Pancreas (tissue), 10 donors: Measurements from ENCODE around the gene ANKRD34A. TPM values are rescaled to one million over a fixed set of nuclear protein-coding genes. Genes with fewer than 3 reads are reported as not detected.
A peak's percentile ranks its signal among the peaks of the same experiment; 100 is the strongest.

Source experiments
- ATAC-seq, 4 donors: fragments of 200-7000 bp; cut with Tn5 transposase; one replicate each; pipeline versions ENCODE4 v1.8.0 to v1.9.1; 2020; ENCODE audit warnings: mild to moderate bottlenecking in 4 of 4, moderate library complexity in 4 of 4
- DNase-seq, 6 donors: peaks; one replicate each; pipeline ENCODE4 v3.0.0-alpha.2; 2020
- FAIRE-seq: peaks from 2 replicates; lab custom pipeline; 2012; peaks lifted over from hg19 to GRCh38; lab: Jason Lieb, UNC
- H3K27ac ChIP-seq, 4 donors: fragments of 200-600 bp; sonication (generic); 1 replicate in 3 of 4; 2 replicates in 1 of 4; pipeline versions ENCODE4 v1.5.0 to v1.8.0; 2020
- H3K27me3 ChIP-seq, 4 donors: fragments of 200-600 bp; one replicate each; pipeline ENCODE4 v1.8.0; 2021
- H3K36me3 ChIP-seq, 3 donors: fragments of 200-600 bp; sonication (generic) in 1 of 3; one replicate each; pipeline versions ENCODE4 v1.5.0 to v1.8.0; 2020 to 2021
- H3K4me1 ChIP-seq, 3 donors: fragments of 200-600 bp; one replicate each; pipeline ENCODE4 v1.8.0; 2021
- H3K4me3 ChIP-seq, 4 donors: fragments of 200-600 bp; sonication (generic) in 2 of 4; one replicate each; pipeline versions ENCODE4 v1.5.0 to v1.8.0; 2020 to 2021
- H3K9me3 ChIP-seq, 4 donors: fragments of 200-600 bp; one replicate each; pipeline ENCODE4 v1.8.0; 2021
- WGBS, 2 donors: extraction: QIAGEN DNeasy Blood & Tissue Kit; methylation state at CpG; one replicate each; pipeline ENCODE4 v1.1.7; 2013; 5-methylcytosine and 5-hydroxymethylcytosine counted together
- intact Hi-C, 3 donors: fragments of 100-400 bp; cut with DNase I; formaldehyde crosslinking; loops; one replicate each; pipeline versions ENCODE4 v1.11.1 to v1.14.2; 2022
- polyA plus RNA-seq, 2 donors: library from polyadenylated mRNA; stranded (reverse); fragments of 200-250 nt; gene quantifications; one replicate each; pipeline ENCODE4 v1.2.3, GENCODE V29; 2013
- total RNA-seq, 6 donors: library from RNA; stranded (reverse); fragmentation: NEBNext Ultra II Directional in 4 of 6; extraction: Animal tissue kit (Norgen Biotek cat#: 25700) in 4 of 6; gene quantifications; one replicate each; pipeline versions ENCODE4 v1.2.1 to v1.2.4, GENCODE V29; 2021 to 2023
- TF ChIP-seq, protein P1 (sequence below), 4 donors: fragments of 200-600 bp; sonication (generic) in 3 of 4; IDR thresholded peaks; one replicate each; pipeline versions ENCODE4 v1.5.0 to v1.8.0; 2021; ENCODE audit warnings: antibody characterized with exemption in 4 of 4
- donor health status: healthy with polysubstance abuse.
- donor health status: DM: no; HTN: no; CAD: no; lungs with moderate emphysema.
- donor health status: DM: no; HTN: no; CAD: no.
- donor health status: control.
- donor health status: control.
- donor health status: Bipolar disorder and iron deficiency.
- donor health status: DM: yes; HTN: yes; CAD: no.
- donor health status: DM: no; HTN: no; CAD: no.
- donor health status: DM: no; HTN: no; CAD: no.
- donor health status: DM: yes; HTN: yes; CAD: no.

ANKRD34A gene
- total and polyA plus RNA-seq, 8 donors, result 0.04 to 0.38 (median 0.23) TPM

DNA sequence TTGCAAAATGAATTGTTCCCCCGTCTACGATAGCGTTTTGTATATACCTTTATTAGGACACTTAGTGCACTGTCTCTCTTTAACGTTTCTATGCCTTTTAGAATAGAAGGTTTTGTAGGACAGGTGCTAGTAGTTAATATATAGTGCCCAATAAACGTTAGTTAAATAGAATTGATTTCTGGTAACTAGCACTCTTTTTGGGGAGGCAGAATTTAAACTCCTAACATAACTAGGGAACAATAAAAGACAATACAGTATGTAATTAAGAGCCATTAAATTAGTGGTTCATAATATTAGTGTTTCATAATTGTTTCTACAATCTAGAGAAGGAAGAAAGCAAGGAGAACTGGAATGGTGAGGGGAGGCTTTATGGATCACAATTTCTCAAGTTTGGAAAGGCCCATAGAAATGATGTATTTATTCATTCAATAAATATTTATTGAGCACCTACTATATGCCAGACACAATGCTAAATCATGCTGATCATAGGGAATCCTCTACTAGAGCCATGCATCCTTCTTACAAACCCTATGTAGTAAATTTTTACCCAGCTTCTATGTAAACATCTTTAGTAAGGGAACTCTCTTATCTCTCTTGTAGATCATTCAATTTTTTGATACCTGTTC is 857 bp upstream of the ANKRD34A start:
- no peak for FAIRE-seq
- Histone ChIP-seq H3K9me3 (no peaks in the 10 kb centered on the region), H3K36me3 (no peaks in the 10 kb centered on the region), H3K4me3 (peak overlapping the region; percentile 24 to 46 (median 36)), H3K4me1 (peaks cover 7 to 26% (median 10%) of the 10 kb centered on the region in 3 donors), H3K27ac (peak overlapping the region in 3 of 4 donors; percentile 64 to 84 (median 84)), H3K27me3 (no peaks in the 10 kb centered on the region)
- intact Hi-C loops, result no loop called here
- DNase-seq, result no peak
- no peak for ATAC-seq
- TF ChIP-seq, protein P1, sequence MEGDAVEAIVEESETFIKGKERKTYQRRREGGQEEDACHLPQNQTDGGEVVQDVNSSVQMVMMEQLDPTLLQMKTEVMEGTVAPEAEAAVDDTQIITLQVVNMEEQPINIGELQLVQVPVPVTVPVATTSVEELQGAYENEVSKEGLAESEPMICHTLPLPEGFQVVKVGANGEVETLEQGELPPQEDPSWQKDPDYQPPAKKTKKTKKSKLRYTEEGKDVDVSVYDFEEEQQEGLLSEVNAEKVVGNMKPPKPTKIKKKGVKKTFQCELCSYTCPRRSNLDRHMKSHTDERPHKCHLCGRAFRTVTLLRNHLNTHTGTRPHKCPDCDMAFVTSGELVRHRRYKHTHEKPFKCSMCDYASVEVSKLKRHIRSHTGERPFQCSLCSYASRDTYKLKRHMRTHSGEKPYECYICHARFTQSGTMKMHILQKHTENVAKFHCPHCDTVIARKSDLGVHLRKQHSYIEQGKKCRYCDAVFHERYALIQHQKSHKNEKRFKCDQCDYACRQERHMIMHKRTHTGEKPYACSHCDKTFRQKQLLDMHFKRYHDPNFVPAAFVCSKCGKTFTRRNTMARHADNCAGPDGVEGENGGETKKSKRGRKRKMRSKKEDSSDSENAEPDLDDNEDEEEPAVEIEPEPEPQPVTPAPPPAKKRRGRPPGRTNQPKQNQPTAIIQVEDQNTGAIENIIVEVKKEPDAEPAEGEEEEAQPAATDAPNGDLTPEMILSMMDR (IDR thresholded peaks at IDR 0.05), result no peak
- 0 to 1% methylated on average over 5 of the region's 5 CpGs for WGBS, 2 donors

DNA sequence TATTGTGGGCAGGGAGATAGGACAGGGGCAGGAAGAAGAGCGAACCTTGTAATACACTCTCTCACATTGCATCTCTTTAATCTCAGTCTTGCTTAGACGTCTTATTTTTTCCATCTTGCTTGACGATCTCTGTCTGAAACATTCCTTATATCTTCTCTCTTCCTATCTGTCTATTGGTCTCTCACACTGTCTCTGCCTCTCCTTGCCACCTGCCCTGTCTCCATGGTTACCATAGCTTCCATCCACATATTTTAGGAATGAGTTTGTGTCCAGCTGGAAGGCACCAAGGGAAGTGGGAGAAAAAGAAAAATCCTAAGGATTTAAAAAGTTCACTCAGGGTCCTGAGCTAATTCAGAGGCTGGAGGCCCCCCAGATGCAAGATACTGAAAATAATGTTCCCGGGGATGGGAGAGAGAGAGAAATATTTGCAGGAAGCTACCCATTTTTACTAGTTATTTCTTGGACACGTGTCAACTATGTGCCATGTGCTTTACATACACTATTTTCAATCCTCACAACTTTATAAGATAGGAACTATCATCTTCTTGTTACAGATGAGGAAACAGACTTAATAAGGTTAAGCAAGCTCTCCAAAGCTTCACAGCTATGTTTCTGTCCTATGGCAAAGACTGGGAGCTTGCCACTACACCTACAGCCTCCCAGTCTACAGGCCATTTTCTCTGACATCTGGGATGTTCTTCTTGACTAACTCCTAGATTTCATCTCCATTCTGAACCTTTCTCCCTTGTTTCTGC is 933 bp downstream of the ANKRD34A start:
- intact Hi-C loops, result no loop called here
- TF ChIP-seq, protein P1 (IDR thresholded peaks at IDR 0.05), result no peak
- peak overlapping the region in 2 of 4 donors; percentile 42 to 46 for H3K4me3 ChIP-seq
- no peak for FAIRE-seq
- no peaks in the 10 kb centered on the region for H3K9me3 ChIP-seq
- ATAC-seq, result no peak
- H3K4me1 ChIP-seq, result peaks cover 7 to 26% (median 11%) of the 10 kb centered on the region in 3 donors
- H3K36me3 ChIP-seq, result no peaks in the 10 kb centered on the region
- peak overlapping the region; percentile 46 to 84 (median 74) for H3K27ac ChIP-seq
- no peak for DNase-seq
- 53 to 69% methylated on average over 5 of the region's 5 CpGs for WGBS, 2 donors
- no peaks in the 10 kb centered on the region for H3K27me3 ChIP-seq

DNA sequence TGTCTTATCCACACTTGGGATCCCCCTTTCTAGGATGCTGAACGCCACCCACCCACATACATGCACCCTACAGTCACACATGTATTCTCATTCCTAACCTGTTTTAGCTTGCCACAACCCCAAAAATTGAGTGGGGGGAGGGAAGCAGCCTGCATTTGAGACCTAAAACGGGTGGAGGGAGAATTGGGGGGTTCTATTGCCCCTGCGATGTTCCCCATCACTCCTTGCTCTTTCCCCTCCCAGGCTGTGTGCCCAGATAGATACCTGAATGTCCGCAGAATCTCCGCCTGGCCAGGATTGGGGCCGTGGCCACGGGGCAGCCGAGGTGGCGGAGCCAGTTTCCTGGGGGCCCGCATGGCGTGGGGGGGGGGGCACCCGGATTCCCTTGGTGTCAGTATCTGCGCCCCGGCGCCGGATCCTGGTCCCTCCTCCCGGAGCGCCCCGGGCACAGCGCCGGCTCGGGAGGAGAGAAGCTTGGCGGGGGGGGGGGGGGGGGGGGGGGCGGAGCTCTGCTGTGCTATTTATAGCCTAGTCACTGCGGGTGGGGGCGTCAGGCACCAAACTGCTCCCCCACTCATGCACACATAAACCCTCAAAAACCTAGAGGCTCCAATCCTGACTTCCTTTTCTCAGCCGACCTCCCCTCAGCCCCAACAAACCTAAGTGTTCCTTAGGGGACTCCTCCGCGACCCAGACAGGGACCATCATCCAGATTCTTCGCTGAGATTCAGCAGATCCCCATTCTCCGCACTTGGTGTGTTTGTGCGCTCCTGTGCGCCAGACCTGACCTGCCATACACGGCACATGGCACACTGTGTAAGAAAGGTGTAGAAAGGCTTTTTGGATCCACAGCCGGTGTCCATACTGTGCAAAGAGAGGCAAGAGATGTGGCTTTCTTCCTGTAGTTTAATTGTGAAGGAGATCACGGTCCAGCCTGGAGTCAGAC is 1.9 kb downstream of the ANKRD34A start:
- Histone ChIP-seq H3K4me1 (peaks cover 7 to 26% (median 14%) of the 10 kb centered on the region in 3 donors), H3K27ac (no peak overlapping the region), H3K4me3 (peak overlapping the region in 2 of 4 donors; percentile 52 to 66), H3K9me3 (no peaks in the 10 kb centered on the region), H3K27me3 (no peaks in the 10 kb centered on the region), H3K36me3 (no peaks in the 10 kb centered on the region)
- no peak for FAIRE-seq
- no peak for ATAC-seq
- TF ChIP-seq, protein P1 (IDR thresholded peaks at IDR 0.05), result no peak
- peak in 4 of 6 donors; percentile 40 to 68 (median 52) for DNase-seq
- intact Hi-C loops, result no loop called here
- WGBS, 2 donors, result 9 to 20% methylated on average over 18 to 29 of the region's 36 CpGs

DNA sequence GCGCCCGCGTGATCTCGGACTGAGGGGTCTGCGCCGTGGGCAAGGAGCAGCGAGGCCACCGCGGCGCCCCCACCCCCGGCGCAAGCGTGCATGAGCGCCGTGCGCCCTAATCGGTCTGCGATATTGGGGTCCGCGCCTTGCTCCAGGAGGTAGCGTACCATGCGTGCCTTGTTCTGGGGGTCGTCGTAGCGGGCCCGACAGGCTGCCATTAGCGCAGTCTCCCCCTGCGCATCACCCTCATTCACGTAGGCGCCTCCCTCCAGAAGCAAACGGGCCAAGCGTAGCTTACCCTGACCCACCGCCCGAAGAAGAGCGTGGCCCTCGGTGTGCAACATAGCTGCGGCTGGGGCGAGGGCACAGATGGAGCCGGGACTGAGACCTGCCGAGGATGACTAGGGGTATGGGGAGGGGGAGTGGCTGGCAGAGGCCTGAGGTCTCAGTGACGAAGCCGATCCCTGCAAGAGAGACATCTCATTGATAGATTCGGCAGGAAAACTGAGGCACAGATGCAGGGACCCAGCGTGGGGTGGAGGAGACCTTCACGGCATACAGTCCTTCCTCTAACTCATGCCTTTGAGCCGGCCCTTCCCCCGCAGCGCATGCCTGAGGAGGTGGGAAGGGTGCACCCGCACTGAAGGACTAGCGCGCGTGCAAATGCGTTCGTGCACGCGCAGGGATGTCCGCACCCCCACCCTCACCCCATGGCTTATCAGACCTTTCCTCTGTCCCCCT is 2.8 kb downstream of the ANKRD34A start:
- WGBS, 2 donors, result 4% methylated on average over 57 of the region's 57 CpGs
- Histone ChIP-seq H3K4me1 (peaks cover 7 to 30% (median 19%) of the 10 kb centered on the region in 3 donors), H3K9me3 (no peaks in the 10 kb centered on the region), H3K36me3 (no peaks in the 10 kb centered on the region), H3K27ac (no peak overlapping the region), H3K4me3 (peak overlapping the region; percentile 11 to 66 (median 37)), H3K27me3 (no peaks in the 10 kb centered on the region)
- DNase-seq (peak in 4 of 6 donors; percentile 33 to 78 (median 56)), FAIRE-seq (no peak), ATAC-seq (no peak)
- TF ChIP-seq, protein P1 (IDR thresholded peaks at IDR 0.05), result no peak
- intact Hi-C loops, result no loop called here
